Melanocyte of skin (primary cell): ENCODE measurements around the gene DUSP10. TPM values are rescaled to one million over a fixed set of nuclear protein-coding genes. Genes with fewer than 3 reads are reported as not detected.

Source experiments
- total RNA-seq, 2 donors: library from RNA; depleted of rRNA; stranded (reverse); fragments of >200 nt; gene quantifications; 2 replicates each; pipeline ENCODE4 v1.2.3, GENCODE V29; 2012

DUSP10 gene
- 10 to 100 TPM; 57.3 to 69.2 TPM for total RNA-seq

GRCh38 chr1:221741703-221742554, at the start of gene DUSP10:
Gene DUSP10 (minus strand): TSS chr1:221742089. CDS start chr1:221739744, 2,345 bp downstream.

